ENCODE measurements around the gene DTD2. TPM values are rescaled to one million over a fixed set of nuclear protein-coding genes. Genes with fewer than 3 reads are reported as not detected.
A peak's percentile ranks its signal among the peaks of the same experiment; 100 is the strongest.
"Not testable (repeated sequence)": the region's sequence is repeated elsewhere in the genome, so short reads cannot be mapped to it uniquely, and the experiment has no call there.

DTD2 gene
- total RNA-seq, 1 experiment from 2014 or later: 29.9 TPM

GRCh38 chr14:31441273-31442111 lies 15.8 kb downstream of the DTD2 start:
- DNase-seq (ENCODE audit: low spot score): peak; percentile 27

- DNase-seq (ENCODE audit: low spot score): no peak
Measured at GRCh38 chr14:31440280-31440679, 17.0 kb downstream of the DTD2 start.

GRCh38 chr14:31439561-31439960 lies 17.7 kb downstream of the DTD2 start:
- DNase-seq (ENCODE audit: low spot score): no peak

GRCh38 chr14:31437045-31437691 lies 20.1 kb downstream of the DTD2 start:
- not testable (repeated sequence) for DNase-seq (ENCODE audit: low spot score)

- no peak for DNase-seq (ENCODE audit: low spot score)
Measured at GRCh38 chr14:31435276-31435675, 22.0 kb downstream of the DTD2 start.

- DNase-seq (ENCODE audit: low spot score): no peak
Measured at GRCh38 chr14:31430634-31431264, 26.6 kb downstream of the DTD2 start.

- no peak for DNase-seq (ENCODE audit: low spot score)
Measured at GRCh38 chr14:31429791-31430190, 27.5 kb downstream of the DTD2 start.

GRCh38 chr14:31428011-31428410 lies 29.3 kb downstream of the DTD2 start:
- DNase-seq (ENCODE audit: low spot score): no peak

- DNase-seq (ENCODE audit: low spot score): no peak
Measured at GRCh38 chr14:31426663-31427062, 30.6 kb downstream of the DTD2 start.

- no peak for DNase-seq (ENCODE audit: low spot score)
Measured at GRCh38 chr14:31425905-31426304, 31.4 kb downstream of the DTD2 start.

GRCh38 chr14:31421200-31421599 lies 36.1 kb downstream of the DTD2 start:
- DNase-seq (ENCODE audit: low spot score): no peak

- DNase-seq (ENCODE audit: low spot score): peak; percentile 74
Measured at GRCh38 chr14:31420319-31421111, 36.8 kb downstream of the DTD2 start, which contains the start of gene HEATR5A. Gene HEATR5A (minus strand): TSS chr14:31420550. CDS start chr14:31402975, 17,575 bp downstream.

GRCh38 chr14:31419967-31420318 lies 37.4 kb downstream of the DTD2 start:
- no peak for DNase-seq (ENCODE audit: low spot score)

- DNase-seq (ENCODE audit: low spot score): peak; percentile 22
Measured at GRCh38 chr14:31419179-31419966, 37.9 kb downstream of the DTD2 start.

- no peak for DNase-seq (ENCODE audit: low spot score)
Measured at GRCh38 chr14:31418440-31418839, 38.9 kb downstream of the DTD2 start.

GRCh38 chr14:31414190-31414833 lies 43.0 kb downstream of the DTD2 start:
- DNase-seq (ENCODE audit: low spot score): no peak

GRCh38 chr14:31411218-31411727 lies 46.0 kb downstream of the DTD2 start:
- DNase-seq (ENCODE audit: low spot score): no peak

- no peak for DNase-seq (ENCODE audit: low spot score)
Measured at GRCh38 chr14:31410048-31410650, 47.2 kb downstream of the DTD2 start.

- no peak for DNase-seq (ENCODE audit: low spot score)
Measured at GRCh38 chr14:31408421-31408820, 48.9 kb downstream of the DTD2 start.

Measured in A172 (cell line).